CD14-positive monocyte (primary cell): Measurements from ENCODE around the gene C19orf85. TPM values are rescaled to one million over a fixed set of nuclear protein-coding genes. Genes with fewer than 3 reads are reported as not detected.

Experiments
- DNase-seq, 3 donors: peaks; one replicate each; pipeline ENCODE4 v3.0.0-alpha.2; 2011 to 2022
- H2AFZ ChIP-seq: 2 replicates; pipeline ENCODE4 v1.6.0; 2012; ENCODE audit warnings: mild to moderate bottlenecking, low read depth, low read length, inconsistent platforms; ENCODE audit not compliant: insufficient read depth, poor library complexity, severe bottlenecking
- H3K27ac ChIP-seq, 2 donors: 1 replicate in 1 of 2; 2 replicates in 1 of 2; pipeline ENCODE4 v1.5.1; 2012 to 2013; ENCODE audit warnings: low read length in 2 of 2, control low read depth in 1 of 2, inconsistent platforms in 1 of 2, low read depth in 1 of 2, mild to moderate bottlenecking in 1 of 2
- H3K27me3 ChIP-seq, 2 donors: one replicate each; pipeline versions ENCODE4 v1.6.0 to v1.6.1; 2011 to 2013; ENCODE audit warnings: low read length in 2 of 2; ENCODE audit not compliant: control insufficient read depth in 2 of 2, insufficient read depth in 2 of 2
- H3K36me3 ChIP-seq, 2 donors: replicated peaks in 1 of 2; 1 replicate in 1 of 2; 2 replicates in 1 of 2; pipeline versions ENCODE4 v1.5.1 to v1.6.1; 2012 to 2013; ENCODE audit warnings: low read length in 2 of 2, control low read depth in 1 of 2, inconsistent platforms in 1 of 2, mild to moderate bottlenecking in 1 of 2; ENCODE audit not compliant: insufficient read depth in 2 of 2, control insufficient read depth in 1 of 2
- H3K4me1 ChIP-seq, 2 donors: 1 replicate in 1 of 2; 2 replicates in 1 of 2; pipeline versions ENCODE4 v1.5.1 to v1.6.1; 2012 to 2013; ENCODE audit warnings: low read length in 2 of 2, control low read depth in 1 of 2, inconsistent platforms in 1 of 2, mild to moderate bottlenecking in 1 of 2, moderate library complexity in 1 of 2; ENCODE audit not compliant: insufficient read depth in 2 of 2, control insufficient read depth in 1 of 2
- H3K4me2 ChIP-seq: replicated peaks from 2 replicates; pipeline ENCODE3; 2012; ENCODE audit warnings: low read length, moderate library complexity, mild to moderate bottlenecking; ENCODE audit not compliant: poor library complexity, severe bottlenecking; ENCODE audit errors: extremely low read depth
- H3K4me3 ChIP-seq, 3 experiments: fragments of 200-600 bp in 1 of 3; sonication (generic) in 1 of 3; replicated peaks in 1 of 3; 1 replicate in 2 of 3; 2 replicates in 1 of 3; pipeline ENCODE4 v1.5.1; 2011 to 2013; ENCODE audit warnings: low read length in 3 of 3, mild to moderate bottlenecking in 3 of 3, control low read depth in 2 of 3, low read depth in 2 of 3, inconsistent platforms in 1 of 3, moderate library complexity in 1 of 3
- H3K79me2 ChIP-seq: 2 replicates; pipeline ENCODE4 v1.6.0; 2012; ENCODE audit warnings: mild to moderate bottlenecking, control low read depth, inconsistent platforms, low read length, moderate library complexity; ENCODE audit not compliant: insufficient read depth
- H3K9ac ChIP-seq: 2 replicates; pipeline ENCODE4 v1.6.0; 2017; ENCODE audit warnings: low read length, mild to moderate bottlenecking; ENCODE audit not compliant: insufficient read depth, poor library complexity, severe bottlenecking
- H3K9me3 ChIP-seq, 2 donors: replicated peaks in 1 of 2; 1 replicate in 1 of 2; 2 replicates in 1 of 2; pipeline versions ENCODE4 v1.5.1 to v1.6.1; 2012 to 2013; ENCODE audit warnings: low read length in 2 of 2, control low read depth in 1 of 2; ENCODE audit not compliant: control insufficient read depth in 1 of 2, insufficient read depth in 1 of 2
- H4K20me1 ChIP-seq: 2 replicates; pipeline ENCODE4 v1.6.0; 2012; ENCODE audit warnings: mild to moderate bottlenecking, low read length, control low read depth, moderate library complexity; ENCODE audit not compliant: insufficient read depth
- H3K27ac Mint-ChIP-seq, 7 donors: one replicate each; pipeline ENCODE4 v1.8.0; 2020; ENCODE audit warnings: mild to moderate bottlenecking in 7 of 7, mixed read lengths in 7 of 7, moderate library complexity in 6 of 7, inconsistent platforms in 2 of 7
- H3K27me3 Mint-ChIP-seq, 3 donors: one replicate each; pipeline ENCODE4 v1.8.0; 2021 to 2022; ENCODE audit warnings: low read depth in 3 of 3, mild to moderate bottlenecking in 3 of 3, mixed read lengths in 3 of 3, moderate library complexity in 3 of 3, inconsistent platforms in 1 of 3
- H3K36me3 Mint-ChIP-seq, 2 donors: one replicate each; pipeline ENCODE4 v1.8.0; 2020; ENCODE audit warnings: mixed read lengths in 2 of 2, inconsistent platforms in 1 of 2, mild to moderate bottlenecking in 1 of 2
- H3K4me1 Mint-ChIP-seq: one replicate; pipeline ENCODE4 v1.8.0; 2020; ENCODE audit warnings: mild to moderate bottlenecking, mixed read lengths
- H3K4me3 Mint-ChIP-seq, 2 donors: one replicate each; pipeline ENCODE4 v1.8.0; 2020; ENCODE audit warnings: mild to moderate bottlenecking in 2 of 2, mixed read lengths in 2 of 2, moderate library complexity in 1 of 2
- H3K9me3 Mint-ChIP-seq, 7 donors: one replicate each; pipeline ENCODE4 v1.8.0; 2020 to 2022; ENCODE audit warnings: mixed read lengths in 7 of 7, mild to moderate bottlenecking in 6 of 7, moderate library complexity in 6 of 7, inconsistent platforms in 2 of 7
- WGBS: methylation state at CpG from one replicate; pipeline ENCODE4 v1.1.5; 2013; ENCODE audit warnings: missing lambda C conversion rate; ENCODE audit not compliant: insufficient coverage; 5-methylcytosine and 5-hydroxymethylcytosine counted together
- intact Hi-C, 2 donors: fragments of 100-400 bp; cut with micrococcal nuclease; formaldehyde crosslinking; loops; one replicate each; pipeline versions ENCODE4 v1.15.0 to v1.15.1; 2023
- polyA plus RNA-seq, 3 donors: library from polyadenylated mRNA; depleted of rRNA in 1 of 3; unstranded in 2 of 3; stranded (reverse) in 1 of 3; fragments of 300-500 nt in 2 of 3; fragments of >200 nt in 1 of 3; fragmentation: Illumina TruSeq in 2 of 3; gene quantifications; 1 replicate in 2 of 3; 2 replicates in 1 of 3; pipeline ENCODE4 v1.2.3, GENCODE V29; 2012 to 2021
- TF ChIP-seq, protein P1 (sequence below): fragments of 200-600 bp; IDR thresholded peaks from one replicate; pipeline ENCODE4 v1.8.0; 2022; ENCODE audit warnings: antibody characterized with exemption, mild to moderate bottlenecking

Gene C19orf85
- polyA plus RNA-seq, 3 donors: not detected

DNA sequence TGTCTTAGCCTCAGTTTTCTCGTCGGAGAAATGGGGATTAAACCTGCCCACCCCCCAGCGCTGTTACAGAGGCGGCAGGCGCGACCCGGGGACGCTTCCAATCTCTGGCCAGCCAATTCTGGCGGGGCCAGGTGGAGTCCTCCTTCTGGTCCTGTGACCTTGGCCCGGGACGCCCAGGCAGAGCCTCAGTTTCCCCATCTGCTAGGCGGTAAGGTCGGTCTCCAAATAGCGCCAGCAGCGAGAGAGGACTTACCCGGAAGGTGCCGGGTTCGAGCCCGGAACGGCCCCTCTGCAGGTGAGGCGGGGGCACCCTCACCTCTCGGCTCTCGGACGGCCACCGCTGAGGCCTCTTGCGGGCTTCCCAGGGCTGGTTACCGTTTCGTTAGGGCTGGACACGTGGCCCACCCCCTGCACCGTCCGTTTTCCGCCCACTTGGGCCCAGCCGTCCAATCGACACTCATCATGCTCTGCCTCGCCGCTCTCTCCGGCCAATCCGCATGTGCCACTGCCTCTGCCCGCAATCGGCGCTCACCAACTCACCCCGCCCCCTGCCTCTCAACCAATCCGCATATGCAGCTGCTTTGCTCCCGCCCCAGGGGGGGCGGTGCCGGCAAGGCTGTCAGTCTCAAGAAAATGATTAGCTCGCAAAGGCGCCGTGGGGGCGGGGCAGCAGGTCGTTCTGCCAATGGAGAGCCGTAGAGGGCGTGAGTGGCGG is 3.1 kb downstream of the C19orf85 start, which contains the start of gene ISOC2:
Gene ISOC2 (minus strand): TSS at position 384 of the 715 bp plus-strand sequence. CDS start 5,156 bp downstream, outside the sequence.
- WGBS: under 1% methylated on average over 53 of the region's 54 CpGs
- peak within 1 kb of the TSS; percentile 68 to 83 (median 72) for H3K4me3 ChIP-seq
- H3K36me3 ChIP-seq: no peaks in the 10 kb centered on the region
- peak within 1 kb of the TSS; percentile 94 for H2AFZ ChIP-seq
- peak; percentile 99 to 100 (median 99) for DNase-seq
- Mint-ChIP-seq H3K27ac (peak within 1 kb of the TSS; percentile 82 to 94 (median 90)), H3K36me3 (peaks cover 0 to 7% of the 10 kb centered on the region in 2 donors), H3K9me3 (no peaks in the 10 kb centered on the region), H3K27me3 (peaks cover 2 to 4% (median 3%) of the 10 kb centered on the region in 3 donors), H3K4me3 (peak within 1 kb of the TSS; percentile 87 to 94), H3K4me1 (peaks cover 18% of the 10 kb centered on the region)
- H3K79me2 ChIP-seq: no peaks in the 10 kb centered on the region
- TF ChIP-seq, protein P1, sequence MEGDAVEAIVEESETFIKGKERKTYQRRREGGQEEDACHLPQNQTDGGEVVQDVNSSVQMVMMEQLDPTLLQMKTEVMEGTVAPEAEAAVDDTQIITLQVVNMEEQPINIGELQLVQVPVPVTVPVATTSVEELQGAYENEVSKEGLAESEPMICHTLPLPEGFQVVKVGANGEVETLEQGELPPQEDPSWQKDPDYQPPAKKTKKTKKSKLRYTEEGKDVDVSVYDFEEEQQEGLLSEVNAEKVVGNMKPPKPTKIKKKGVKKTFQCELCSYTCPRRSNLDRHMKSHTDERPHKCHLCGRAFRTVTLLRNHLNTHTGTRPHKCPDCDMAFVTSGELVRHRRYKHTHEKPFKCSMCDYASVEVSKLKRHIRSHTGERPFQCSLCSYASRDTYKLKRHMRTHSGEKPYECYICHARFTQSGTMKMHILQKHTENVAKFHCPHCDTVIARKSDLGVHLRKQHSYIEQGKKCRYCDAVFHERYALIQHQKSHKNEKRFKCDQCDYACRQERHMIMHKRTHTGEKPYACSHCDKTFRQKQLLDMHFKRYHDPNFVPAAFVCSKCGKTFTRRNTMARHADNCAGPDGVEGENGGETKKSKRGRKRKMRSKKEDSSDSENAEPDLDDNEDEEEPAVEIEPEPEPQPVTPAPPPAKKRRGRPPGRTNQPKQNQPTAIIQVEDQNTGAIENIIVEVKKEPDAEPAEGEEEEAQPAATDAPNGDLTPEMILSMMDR: no peak
- H4K20me1 ChIP-seq: no peaks in the 10 kb centered on the region
- intact Hi-C loops: loop anchor here in 1 of 2 donors (2.0 kb wide), 1 partner anchor 53 kb away; no protein-coding TSS in a partner anchor
- peak within 1 kb of the TSS; percentile 77 for H3K4me2 ChIP-seq
- H3K9ac ChIP-seq: peak within 1 kb of the TSS; percentile 86
- peak within 1 kb of the TSS; percentile 76 to 92 for H3K27ac ChIP-seq
- H3K4me1 ChIP-seq: peaks cover 15 to 24% of the 10 kb centered on the region in 2 donors
- no peaks in the 10 kb centered on the region for H3K9me3 ChIP-seq
- no peaks in the 10 kb centered on the region for H3K27me3 ChIP-seq

GRCh38 chr19:55460670-55461258 is 3.8 kb downstream of the C19orf85 start:
- H3K4me1 ChIP-seq: peaks cover 15 to 24% of the 10 kb centered on the region in 2 donors
- TF ChIP-seq, protein P1: no peak
- Mint-ChIP-seq H3K4me3 (peak overlapping the region; percentile 87 to 94), H3K9me3 (peaks cover 0 to 2% (median 0%) of the 10 kb centered on the region in 7 donors), H3K27ac (peak overlapping the region; percentile 46 to 94 (median 81)), H3K36me3 (peaks cover 0 to 12% of the 10 kb centered on the region in 2 donors), H3K4me1 (peaks cover 18% of the 10 kb centered on the region), H3K27me3 (peaks cover 0 to 3% (median 3%) of the 10 kb centered on the region in 3 donors)
- no peaks in the 10 kb centered on the region for H3K9me3 ChIP-seq
- H3K27ac ChIP-seq: peak overlapping the region; percentile 76 to 90
- peak overlapping the region; percentile 48 to 83 (median 72) for H3K4me3 ChIP-seq
- peak overlapping the region; percentile 86 for H3K9ac ChIP-seq
- H3K27me3 ChIP-seq: no peaks in the 10 kb centered on the region
- H3K4me2 ChIP-seq: peak overlapping the region; percentile 77
- DNase-seq: peak; percentile 21 to 41 (median 23)
- H2AFZ ChIP-seq: peak overlapping the region; percentile 84
- 52% methylated on average over 14 of the region's 24 CpGs for WGBS
- intact Hi-C loops: loop anchor here in 1 of 2 donors (2.0 kb wide), 1 partner anchor 52 kb away; no protein-coding TSS in a partner anchor
- no peaks in the 10 kb centered on the region for H4K20me1 ChIP-seq
- H3K79me2 ChIP-seq: no peaks in the 10 kb centered on the region
- H3K36me3 ChIP-seq: no peaks in the 10 kb centered on the region
